Measurements from ENCODE around the gene NOXA1. TPM values are rescaled to one million over a fixed set of nuclear protein-coding genes. Genes with fewer than 3 reads are reported as not detected.
"Not testable (repeated sequence)": the region's sequence is repeated elsewhere in the genome, so short reads cannot be mapped to it uniquely, and the experiment has no call there.

The NOXA1 gene
- total RNA-seq, 1 donor from 2014 or later: 16.3 TPM

GRCh38 chr9:137451264-137452005 lies 28.2 kb downstream of the NOXA1 start:
- H3K9me3 Mint-ChIP-seq (ENCODE audit: low read depth); H3K4me3 Mint-ChIP-seq (ENCODE audit: low read depth); H3K4me1 Mint-ChIP-seq (ENCODE audit: low read depth); H3K36me3 Mint-ChIP-seq (ENCODE audit: insufficient read depth); H3K27me3 Mint-ChIP-seq; DNase-seq (ENCODE audit: low spot score, unreplicated experiment); H3K27ac Mint-ChIP-seq: not testable (repeated sequence)

GRCh38 chr9:137452006-137452760 lies 29.0 kb downstream of the NOXA1 start:
- Mint-ChIP-seq H3K4me1 (ENCODE audit: low read depth) (peaks cover 2% of the 10 kb centered on the region), H3K36me3 (ENCODE audit: insufficient read depth) (peaks cover 6% of the 10 kb centered on the region), H3K4me3 (ENCODE audit: low read depth) (no peak overlapping the region), H3K27ac (no peak overlapping the region), H3K27me3 (no peaks in the 10 kb centered on the region), H3K9me3 (ENCODE audit: low read depth) (no peaks in the 10 kb centered on the region)
- DNase-seq (ENCODE audit: low spot score, unreplicated experiment): no peak
- TF ChIP-seq CTCF (IDR thresholded peaks at IDR 0.05; ENCODE audit: unreplicated experiment): no peak

- H3K4me3 Mint-ChIP-seq (ENCODE audit: low read depth): no peak overlapping the region
- no peaks in the 10 kb centered on the region for H3K9me3 Mint-ChIP-seq (ENCODE audit: low read depth)
- peaks cover 2% of the 10 kb centered on the region for H3K4me1 Mint-ChIP-seq (ENCODE audit: low read depth)
- H3K27me3 Mint-ChIP-seq: no peaks in the 10 kb centered on the region
- H3K27ac Mint-ChIP-seq: no peak overlapping the region
- no peak for TF ChIP-seq CTCF (IDR thresholded peaks at IDR 0.05; ENCODE audit: unreplicated experiment)
- DNase-seq (ENCODE audit: low spot score, unreplicated experiment): no peak
- H3K36me3 Mint-ChIP-seq (ENCODE audit: insufficient read depth): peaks cover 6% of the 10 kb centered on the region
These were observed 29.8 kb downstream of the NOXA1 start for GRCh38 chr9:137452761-137453642.

GRCh38 chr9:137453643-137454081 lies 30.5 kb downstream of the NOXA1 start:
- Mint-ChIP-seq H3K4me3 (ENCODE audit: low read depth) (no peak overlapping the region), H3K27ac (no peak overlapping the region), H3K9me3 (ENCODE audit: low read depth) (no peaks in the 10 kb centered on the region), H3K36me3 (ENCODE audit: insufficient read depth) (peaks cover 6% of the 10 kb centered on the region), H3K4me1 (ENCODE audit: low read depth) (peaks cover 2% of the 10 kb centered on the region), H3K27me3 (no peaks in the 10 kb centered on the region)
- no peak for DNase-seq (ENCODE audit: low spot score, unreplicated experiment)
- TF ChIP-seq CTCF (IDR thresholded peaks at IDR 0.05; ENCODE audit: unreplicated experiment): no peak

- Mint-ChIP-seq H3K27ac (peak overlapping the region; percentile 20), H3K4me1 (ENCODE audit: low read depth) (peaks cover 2% of the 10 kb centered on the region), H3K9me3 (ENCODE audit: low read depth) (no peaks in the 10 kb centered on the region), H3K4me3 (ENCODE audit: low read depth) (peak overlapping the region; percentile 49), H3K36me3 (ENCODE audit: insufficient read depth) (peaks cover 6% of the 10 kb centered on the region), H3K27me3 (no peaks in the 10 kb centered on the region)
- DNase-seq (ENCODE audit: low spot score, unreplicated experiment): no peak
- TF ChIP-seq CTCF (IDR thresholded peaks at IDR 0.05; ENCODE audit: unreplicated experiment): no peak
These were observed 31.0 kb downstream of the NOXA1 start for GRCh38 chr9:137454145-137454596.

Data from progenitor cell of endocrine pancreas (in vitro differentiated cells).